ENCODE data around the gene XIST.
"Not testable (repeated sequence)": the region's sequence is repeated elsewhere in the genome, so short reads cannot be mapped to it uniquely, and the experiment has no call there.

The XIST gene

DNA sequence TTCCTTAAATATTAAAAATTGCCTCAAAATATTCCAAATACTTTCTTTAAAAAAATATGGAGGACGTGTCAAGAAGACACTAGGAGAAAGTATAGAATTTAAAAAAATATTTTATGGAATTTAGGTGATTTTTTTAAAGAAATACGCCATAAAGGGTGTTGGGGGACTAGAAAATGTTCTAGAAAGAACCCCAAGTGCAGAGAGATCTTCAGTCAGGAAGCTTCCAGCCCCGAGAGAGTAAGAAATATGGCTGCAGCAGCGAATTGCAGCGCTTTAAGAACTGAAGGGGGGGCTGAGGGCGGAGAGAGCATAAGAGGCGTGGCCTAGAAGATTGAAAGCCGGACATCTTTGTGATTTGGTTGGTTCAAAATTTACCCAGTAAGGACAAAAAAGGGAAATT, at the start of gene XIST:
TSS of gene XIST (minus strand) at position 248 of the 400 bp plus-strand sequence.
- peak; percentile 63 for DNase-seq (ENCODE audit: low spot score)

DNA sequence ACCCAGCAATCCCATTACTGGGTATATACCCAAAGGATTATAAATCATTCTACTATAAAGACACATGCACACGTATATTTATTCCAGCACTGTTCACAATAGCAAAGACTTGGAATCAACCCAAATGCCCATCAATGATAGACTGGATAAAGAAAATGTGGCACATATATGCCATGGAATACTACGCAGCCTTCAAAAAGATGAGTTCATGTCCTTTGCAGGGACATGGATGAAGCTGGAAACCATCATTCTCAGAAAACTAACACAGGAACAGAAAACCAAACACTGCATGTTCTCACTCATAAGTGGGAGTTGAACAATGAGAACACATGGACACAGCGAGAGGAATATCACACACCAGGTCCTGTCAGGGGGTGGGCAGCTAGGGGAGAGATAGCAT, 45.8 kb upstream of the XIST start:
- not testable (repeated sequence) for DNase-seq (ENCODE audit: low spot score)

DNA sequence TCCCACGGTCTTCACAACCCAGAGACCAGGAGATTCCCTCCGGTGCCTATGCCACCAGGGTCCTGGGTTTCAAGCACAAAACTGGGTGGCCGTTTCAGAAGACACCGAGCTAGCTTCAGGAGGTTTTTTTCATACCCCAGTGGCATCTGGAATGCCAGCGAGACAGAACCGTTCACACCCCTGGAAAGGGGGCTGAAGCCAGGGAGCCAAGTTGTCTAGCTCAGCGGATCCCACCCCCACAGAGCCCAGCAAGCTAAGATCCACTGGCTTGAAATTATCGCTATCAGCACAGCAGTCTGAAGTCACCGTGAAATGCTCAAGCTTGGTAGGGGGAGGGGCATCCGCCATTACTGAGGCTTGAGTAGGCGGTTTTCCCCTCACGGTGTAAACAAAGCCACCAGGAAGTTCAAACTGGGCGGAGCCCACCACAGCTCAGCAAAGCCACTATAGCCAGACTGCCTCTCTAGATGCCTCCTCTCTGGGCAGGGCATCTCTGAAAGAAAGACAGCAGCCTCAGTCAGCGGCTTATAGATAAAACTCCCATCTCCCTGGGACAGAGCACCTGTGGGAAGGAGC, 40.1 kb upstream of the XIST start:
- DNase-seq (ENCODE audit: low spot score), result not testable (repeated sequence)

- not testable (repeated sequence) for DNase-seq (ENCODE audit: low spot score)
Measured at GRCh38 chrX:73882260-73882659, 29.7 kb upstream of the XIST start.

- DNase-seq (ENCODE audit: low spot score), result no peak
Measured at GRCh38 chrX:73877687-73878086, 25.2 kb upstream of the XIST start.

- DNase-seq (ENCODE audit: low spot score), result no peak
Measured at GRCh38 chrX:73876911-73877310, 24.4 kb upstream of the XIST start.

DNA sequence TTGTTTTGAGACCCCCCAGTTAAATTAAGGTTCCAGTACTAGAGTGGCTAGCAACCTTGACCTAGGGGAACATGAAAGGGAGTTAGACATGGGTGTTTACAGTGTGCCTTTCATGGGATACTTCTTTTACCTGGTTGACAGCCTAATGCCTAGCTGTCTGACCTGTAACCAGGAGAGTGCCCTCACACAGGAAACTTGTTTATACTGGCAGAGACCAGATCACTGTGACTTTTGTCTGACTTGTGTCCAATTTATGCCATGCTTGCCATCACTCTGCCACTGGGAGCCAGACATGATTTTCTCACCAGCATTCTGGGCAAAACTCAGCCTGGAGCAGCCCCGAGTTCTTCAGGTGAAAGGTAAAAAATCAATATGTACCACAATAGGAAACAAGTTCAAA, 16.4 kb upstream of the XIST start:
- no peak for DNase-seq (ENCODE audit: low spot score)

DNA sequence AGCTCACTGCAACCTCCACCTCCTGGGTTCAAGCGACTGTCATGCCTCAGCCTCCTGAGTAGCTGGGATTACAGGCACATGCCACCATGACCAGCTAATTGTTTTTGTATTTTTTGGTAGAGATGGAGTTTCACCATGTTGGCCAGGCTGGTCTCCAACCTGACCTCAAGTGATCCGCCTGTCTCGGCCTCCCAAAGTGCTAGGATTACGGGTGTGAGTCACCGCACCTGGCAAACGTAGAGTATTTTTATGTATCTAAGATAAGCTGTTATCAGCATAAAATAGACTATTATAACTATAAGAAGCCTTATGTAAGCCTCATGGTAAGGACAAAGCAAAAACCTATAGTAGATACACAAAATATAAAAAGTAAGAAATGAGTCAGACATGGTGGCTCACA, 14.6 kb upstream of the XIST start:
- no peak for DNase-seq (ENCODE audit: low spot score)

DNA sequence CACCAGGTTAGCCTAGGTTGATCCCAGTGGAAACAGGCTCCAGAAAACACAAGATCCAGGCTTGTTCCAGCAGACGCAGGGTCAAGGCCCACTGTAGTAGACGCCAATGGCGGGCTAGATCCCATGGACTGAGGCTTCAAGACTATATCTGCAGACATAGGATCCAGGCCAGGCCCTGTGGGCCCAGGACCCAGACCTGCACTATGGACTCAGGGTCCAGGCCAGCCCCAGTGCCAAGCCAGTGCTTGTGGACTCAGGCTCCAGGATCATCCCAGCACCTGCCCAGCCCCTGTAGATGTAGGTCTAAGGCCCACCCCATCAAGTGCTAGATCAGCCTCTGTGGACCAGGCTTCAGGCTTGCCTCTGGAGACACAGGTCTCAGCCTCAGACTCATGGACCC, 11.3 kb upstream of the XIST start:
- no peak for DNase-seq (ENCODE audit: low spot score)

DNA sequence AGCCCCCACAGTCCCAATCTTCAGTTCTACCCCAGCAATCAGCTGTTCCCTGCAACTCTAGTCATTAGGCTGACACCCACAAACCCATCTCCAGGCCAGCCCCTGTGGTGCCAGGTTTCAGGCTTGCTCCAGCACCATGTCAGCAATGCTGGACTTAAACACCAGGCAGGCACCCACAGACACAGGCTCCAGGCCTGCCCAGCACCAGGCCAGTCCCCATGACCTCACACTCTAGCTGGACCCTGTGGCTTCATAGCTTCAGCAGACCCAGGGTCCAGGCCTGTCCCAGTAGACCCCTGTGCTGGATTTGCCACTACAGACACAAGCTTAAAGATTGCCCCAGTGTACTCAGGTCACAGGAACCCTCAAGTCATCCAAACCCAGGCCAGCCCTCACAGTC, 10.8 kb upstream of the XIST start:
- DNase-seq (ENCODE audit: low spot score), result no peak

GRCh38 chrX:73859622-73860021, 7.1 kb upstream of the XIST start:
- no peak for DNase-seq (ENCODE audit: low spot score)

DNA sequence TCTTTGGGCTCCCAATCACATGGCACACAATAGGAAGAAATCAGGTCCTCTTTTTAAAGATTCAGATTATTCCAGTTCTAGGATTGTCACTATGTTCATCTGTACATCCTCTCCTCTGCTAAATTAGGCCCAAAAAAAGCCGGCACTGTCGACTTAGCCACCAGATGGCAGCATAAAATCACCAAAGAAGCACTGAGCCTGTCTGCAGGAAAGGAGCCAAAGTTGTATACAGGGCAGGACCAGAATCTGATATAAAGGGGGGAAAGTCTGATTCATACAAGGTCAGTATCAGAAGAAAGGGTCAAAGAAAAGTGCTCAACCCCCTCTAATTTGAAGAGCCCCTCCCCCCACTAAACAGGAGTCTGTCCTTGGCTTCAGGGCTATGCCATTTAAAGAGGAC, 3.0 kb upstream of the XIST start:
- DNase-seq (ENCODE audit: low spot score), result peak; percentile 69

DNA sequence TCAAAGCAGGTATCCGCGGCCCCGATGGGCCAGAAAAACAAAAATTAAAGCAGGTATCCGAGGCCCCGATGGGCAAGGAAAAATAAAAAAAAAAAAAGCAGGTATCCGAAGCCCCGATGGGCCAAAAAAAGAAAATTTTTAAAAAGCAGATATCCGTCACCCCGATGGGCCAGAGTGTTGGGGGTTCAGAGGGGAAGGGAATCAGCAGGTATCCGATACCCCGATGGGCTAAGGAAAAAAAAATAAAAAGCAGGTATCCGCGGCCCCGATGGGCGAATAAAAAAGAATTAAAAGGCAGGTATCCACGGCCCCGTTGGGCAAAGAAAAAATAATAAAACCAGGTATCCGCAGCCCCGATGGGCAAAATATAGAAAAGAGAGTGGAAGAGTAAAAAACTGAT, 492 bp downstream of the XIST start:
- no peak for DNase-seq (ENCODE audit: low spot score)

- peak; percentile 83 for DNase-seq (ENCODE audit: low spot score)
Measured at GRCh38 chrX:73851014-73852009, 1.2 kb downstream of the XIST start.

DNA sequence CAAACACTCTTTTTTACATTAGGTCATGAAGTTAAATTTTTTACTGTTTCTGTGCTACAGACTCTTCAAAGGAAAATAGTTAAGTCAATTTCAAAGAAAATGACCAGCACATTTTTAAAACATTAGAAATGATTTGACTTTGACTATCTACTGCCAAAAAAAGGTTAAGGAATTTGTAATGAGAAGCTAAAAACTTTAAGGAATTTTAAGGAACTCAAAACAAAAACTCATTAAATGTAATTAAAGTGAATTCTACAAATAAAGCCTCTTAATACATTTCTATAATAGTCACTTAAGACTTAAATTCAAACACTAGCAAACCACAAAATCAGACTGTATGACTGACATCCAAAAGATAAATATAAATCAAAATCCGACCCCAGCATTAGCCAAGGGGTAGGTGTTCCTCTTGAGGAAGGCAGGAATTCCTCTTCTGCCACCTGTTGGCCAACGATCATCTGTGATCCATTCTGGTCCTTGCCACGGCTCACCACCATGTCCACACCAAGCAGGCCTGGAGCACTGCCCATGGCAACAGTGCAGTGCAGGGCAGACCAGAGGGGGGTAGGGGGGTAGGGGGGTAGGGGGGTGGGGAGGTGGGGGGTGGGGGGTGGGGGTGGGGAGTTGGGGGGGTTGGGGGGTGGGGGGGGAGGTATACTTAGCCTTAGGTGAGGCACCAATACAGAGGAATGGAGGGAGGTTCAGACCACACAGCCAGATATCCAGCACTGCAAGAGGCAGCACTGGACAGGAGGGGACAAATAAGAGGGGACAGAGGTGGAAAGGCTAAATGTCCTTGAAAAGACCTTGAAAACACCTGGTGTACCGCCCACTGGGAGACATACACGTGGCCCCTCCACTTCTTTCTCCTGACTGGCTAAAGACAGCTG, 2.1 kb downstream of the XIST start:
- no peak for DNase-seq (ENCODE audit: low spot score)

DNA sequence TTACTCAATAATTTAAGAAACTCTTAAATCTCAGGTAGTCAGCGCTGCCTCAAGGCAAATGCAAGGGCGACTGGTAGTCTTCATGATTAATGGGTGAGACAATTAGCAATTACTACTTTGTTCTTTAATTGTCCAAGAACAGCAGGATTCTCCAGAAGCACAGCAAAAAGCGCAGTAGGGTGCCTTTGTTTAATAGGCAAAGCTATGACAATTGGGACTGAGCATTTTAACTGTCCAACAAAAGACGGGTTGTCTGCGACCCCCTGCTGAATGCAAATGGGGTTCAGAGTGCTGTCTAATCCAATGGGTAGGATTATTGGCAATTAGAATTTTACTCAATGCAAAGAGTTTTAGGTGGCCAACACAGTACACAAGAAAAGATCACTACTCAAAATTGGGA, 3.4 kb downstream of the XIST start:
- no peak for DNase-seq (ENCODE audit: low spot score)

- DNase-seq (ENCODE audit: low spot score), result no peak
Measured at GRCh38 chrX:73847991-73848390, 4.5 kb downstream of the XIST start.

GRCh38 chrX:73847100-73847499, 5.4 kb downstream of the XIST start:
- DNase-seq (ENCODE audit: low spot score), result no peak

- DNase-seq (ENCODE audit: low spot score), result no peak
Measured at GRCh38 chrX:73842541-73843234, 9.8 kb downstream of the XIST start.

DNA sequence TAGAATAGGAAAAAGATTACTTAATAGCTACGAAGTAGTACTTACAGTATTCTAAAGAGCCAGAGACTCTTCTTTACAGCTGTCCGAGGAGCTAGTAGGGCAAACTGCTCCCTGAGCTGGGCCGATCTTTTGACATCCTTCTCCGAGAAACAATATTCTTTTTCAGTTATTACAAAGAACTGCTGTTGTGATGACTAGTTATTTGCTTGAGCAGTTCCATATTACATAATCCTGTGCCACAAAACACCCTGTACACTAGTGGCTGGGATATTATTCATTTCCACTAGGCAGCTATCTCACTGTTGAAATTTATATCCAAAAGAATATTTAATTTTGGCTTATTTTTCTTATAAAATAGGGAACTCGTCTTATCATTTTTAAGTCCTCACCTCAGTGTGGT, 11.2 kb downstream of the XIST start:
- no peak for DNase-seq (ENCODE audit: low spot score)

- no peak for DNase-seq (ENCODE audit: low spot score)
Measured at GRCh38 chrX:73840120-73840924, 12.2 kb downstream of the XIST start.
